Measurements from ENCODE around the gene CD69. TPM values are rescaled to one million over a fixed set of nuclear protein-coding genes. Genes with fewer than 3 reads are reported as not detected.

CD69 gene
- total RNA-seq, 1 experiment from 2014 or later, result not detected

DNA sequence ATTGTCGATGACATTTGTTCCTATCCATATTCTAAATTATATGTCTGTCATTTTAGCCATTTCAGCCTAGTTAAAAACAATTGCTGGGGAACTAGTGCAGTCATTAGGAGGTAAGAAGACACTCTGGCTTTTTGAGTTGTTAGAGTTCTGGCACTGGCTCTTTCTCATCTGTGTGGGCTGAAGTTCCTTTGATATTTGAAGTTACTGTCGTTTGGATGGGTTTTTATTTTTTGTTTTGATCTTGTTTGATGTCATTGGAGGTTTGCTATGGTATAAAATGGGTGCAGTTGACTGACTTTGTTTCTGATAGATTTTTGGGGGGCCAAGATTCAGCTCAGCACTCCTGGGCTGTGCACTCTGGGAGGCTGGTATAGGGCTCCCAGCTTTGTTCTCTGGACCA, 20.7 kb upstream of the CD69 start:
- DNase-seq (ENCODE audit: low spot score), result no peak

GRCh38 chr12:9779209-9779608, 18.5 kb upstream of the CD69 start:
- DNase-seq (ENCODE audit: low spot score), result no peak

- no peak for DNase-seq (ENCODE audit: low spot score)
These were observed 16.1 kb upstream of the CD69 start for GRCh38 chr12:9776781-9777180.

DNA sequence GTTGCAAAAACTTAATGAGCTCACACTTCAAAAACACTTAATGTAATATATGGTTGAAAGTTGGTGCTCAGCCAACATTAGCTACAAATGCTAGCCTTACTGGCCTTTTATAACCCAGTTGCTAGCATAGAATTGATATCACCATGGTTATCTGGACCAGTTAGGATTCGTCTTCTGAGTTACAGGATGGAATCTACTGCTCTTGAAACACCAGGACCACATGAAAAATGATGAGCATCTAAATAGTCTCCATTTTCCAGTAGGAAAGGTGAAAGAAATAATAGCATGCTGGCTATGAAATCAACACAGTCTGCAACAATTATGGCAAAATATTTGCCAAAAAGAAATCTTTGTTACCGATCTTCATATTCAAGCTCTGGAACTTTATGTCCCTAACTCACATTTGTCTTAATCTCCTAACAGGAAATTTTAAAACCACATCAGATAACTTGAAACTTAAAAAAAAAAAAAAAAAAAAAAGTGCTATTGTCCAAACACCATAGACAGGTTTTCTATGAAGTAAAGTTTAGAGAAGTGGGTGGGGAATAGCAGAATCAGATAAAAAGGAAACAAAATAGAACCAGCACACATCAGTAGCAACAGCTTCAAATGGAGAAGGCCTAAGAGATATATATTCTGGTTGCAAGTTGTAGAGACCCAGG, 12.6 kb upstream of the CD69 start:
- no peak for DNase-seq (ENCODE audit: low spot score)

- no peak for DNase-seq (ENCODE audit: low spot score)
These were observed 2.3 kb upstream of the CD69 start for GRCh38 chr12:9763025-9763424.

DNA sequence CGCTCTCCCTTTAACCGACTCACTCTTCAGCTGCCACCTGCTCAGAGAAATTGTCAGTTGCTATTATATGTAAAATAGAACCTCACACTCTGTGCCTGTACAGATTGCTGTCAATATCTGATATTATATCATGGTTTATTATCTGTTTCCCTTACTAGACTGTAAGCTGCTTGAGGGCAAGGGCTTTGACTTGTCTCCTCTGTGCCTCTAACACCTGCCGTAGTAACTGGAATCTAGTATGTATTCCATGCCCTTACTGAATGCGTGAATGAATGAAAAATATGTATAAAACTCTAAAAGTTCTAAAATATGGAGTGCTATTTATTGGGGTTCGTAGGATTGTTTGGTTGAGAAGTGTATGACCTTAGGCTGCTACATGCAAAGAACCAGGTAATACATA, 1.7 kb upstream of the CD69 start:
- no peak for DNase-seq (ENCODE audit: low spot score)

DNA sequence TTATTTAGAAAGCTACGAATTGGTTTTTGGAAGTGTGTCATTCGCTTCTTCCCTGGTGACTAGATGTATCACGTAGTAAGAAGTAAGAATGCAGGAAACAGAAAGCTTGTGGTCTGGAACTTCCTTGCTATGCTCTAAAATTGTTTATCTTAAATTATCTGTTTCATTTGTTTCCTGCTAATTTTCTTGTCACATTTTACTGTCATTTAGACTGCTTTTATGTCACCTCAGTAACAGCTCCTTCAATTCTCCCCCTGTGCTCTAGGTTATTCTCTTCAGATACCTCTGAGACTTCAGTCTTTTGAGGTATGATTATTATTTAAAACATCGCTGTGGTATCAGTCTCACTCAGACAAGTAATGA, 699 bp upstream of the CD69 start:
- peak; percentile 31 for DNase-seq (ENCODE audit: low spot score)

- no peak for DNase-seq (ENCODE audit: low spot score)
These were observed 581 bp downstream of the CD69 start for GRCh38 chr12:9760120-9760519.

DNA sequence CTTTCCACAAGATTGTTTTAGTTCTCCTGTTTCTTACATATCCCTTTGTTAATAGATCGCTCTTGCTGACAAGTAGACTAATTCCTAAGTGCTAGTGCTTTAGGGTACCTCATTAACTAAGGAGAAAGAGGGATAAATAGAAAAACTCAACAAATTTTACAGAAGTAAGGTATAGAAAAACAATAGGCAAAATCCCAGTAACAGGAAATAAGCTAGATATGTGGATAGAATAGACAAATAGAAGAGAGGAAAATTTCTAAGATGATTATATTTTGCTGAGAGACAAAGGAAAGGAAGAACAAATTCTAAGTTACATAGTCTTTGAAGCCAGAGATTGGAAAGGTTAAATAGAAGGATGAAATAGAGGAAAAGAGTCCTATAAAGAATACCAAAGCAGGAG, 1.0 kb downstream of the CD69 start:
- no peak for DNase-seq (ENCODE audit: low spot score)

DNA sequence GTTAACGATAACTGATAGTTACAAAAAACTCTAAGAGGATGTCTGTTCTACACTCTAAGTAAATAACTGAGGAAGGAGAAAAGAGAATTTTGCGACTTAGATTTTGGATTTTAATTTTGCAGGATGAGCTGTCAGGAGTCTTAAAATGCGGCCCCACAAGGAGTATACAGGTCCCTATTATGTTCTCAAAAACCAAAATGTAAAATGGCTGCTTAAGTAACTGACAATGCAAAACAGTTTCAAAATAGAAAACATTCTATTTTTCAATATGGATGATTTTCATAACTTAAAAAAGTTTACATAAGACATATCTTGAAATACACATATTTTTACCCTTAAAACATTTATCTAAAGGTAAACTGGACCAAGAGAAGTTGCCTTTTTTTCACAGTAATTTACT, 2.6 kb downstream of the CD69 start:
- DNase-seq (ENCODE audit: low spot score), result no peak

DNA sequence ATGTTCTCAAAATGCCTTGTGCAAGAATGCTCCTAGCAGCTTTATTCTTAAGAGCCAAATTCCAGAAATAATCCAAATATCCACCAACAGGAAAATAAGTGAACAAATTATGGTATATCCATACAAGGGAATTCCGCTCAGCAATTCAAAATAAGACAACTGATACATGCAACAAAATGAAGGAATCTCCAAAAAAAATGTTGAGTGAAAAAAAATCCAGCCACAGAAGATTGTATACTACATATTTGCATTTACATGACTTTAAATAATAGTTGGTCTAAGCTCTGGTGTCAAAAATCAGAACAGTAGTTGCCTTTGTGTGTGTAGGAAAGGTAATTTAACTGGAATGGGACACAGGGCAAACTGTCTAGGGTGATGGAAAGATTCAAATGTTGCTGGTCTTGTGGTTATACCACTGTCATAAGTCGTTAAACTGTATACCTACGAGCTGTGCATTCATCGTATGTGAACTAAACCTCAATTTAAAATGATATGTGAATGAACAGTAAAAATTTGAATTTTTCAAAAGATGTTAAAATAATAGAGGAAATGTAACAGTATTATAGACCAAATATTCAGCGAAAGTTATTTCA, 3.2 kb downstream of the CD69 start:
- no peak for DNase-seq (ENCODE audit: low spot score)

GRCh38 chr12:9756706-9757105, 4.0 kb downstream of the CD69 start:
- no peak for DNase-seq (ENCODE audit: low spot score)

- no peak for DNase-seq (ENCODE audit: low spot score)
These were observed 4.5 kb downstream of the CD69 start for GRCh38 chr12:9756170-9756569.

- DNase-seq (ENCODE audit: low spot score), result no peak
These were observed 5.1 kb downstream of the CD69 start for GRCh38 chr12:9755567-9755966.

DNA sequence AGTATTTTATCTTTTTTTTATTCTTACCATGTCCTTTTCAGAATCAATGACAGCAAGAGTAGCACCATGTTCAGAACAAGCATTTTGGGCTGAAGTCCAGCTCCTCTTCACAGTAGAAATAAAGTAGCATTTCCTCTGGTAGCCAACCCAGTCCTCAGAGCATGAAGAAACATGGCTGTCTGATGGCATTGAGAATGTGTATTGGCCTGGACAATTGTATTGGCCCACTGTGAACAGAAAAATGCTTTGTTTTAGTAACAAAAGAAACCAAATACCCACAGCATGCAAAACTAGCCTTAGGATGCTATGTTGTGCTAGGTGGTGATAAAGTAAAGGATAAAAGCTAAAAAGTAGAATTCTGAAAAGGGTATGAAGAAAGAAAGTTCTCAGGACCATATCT, 5.7 kb downstream of the CD69 start:
- DNase-seq (ENCODE audit: low spot score), result no peak

GRCh38 chr12:9754099-9754927, 6.4 kb downstream of the CD69 start:
- DNase-seq (ENCODE audit: low spot score), result no peak

DNA sequence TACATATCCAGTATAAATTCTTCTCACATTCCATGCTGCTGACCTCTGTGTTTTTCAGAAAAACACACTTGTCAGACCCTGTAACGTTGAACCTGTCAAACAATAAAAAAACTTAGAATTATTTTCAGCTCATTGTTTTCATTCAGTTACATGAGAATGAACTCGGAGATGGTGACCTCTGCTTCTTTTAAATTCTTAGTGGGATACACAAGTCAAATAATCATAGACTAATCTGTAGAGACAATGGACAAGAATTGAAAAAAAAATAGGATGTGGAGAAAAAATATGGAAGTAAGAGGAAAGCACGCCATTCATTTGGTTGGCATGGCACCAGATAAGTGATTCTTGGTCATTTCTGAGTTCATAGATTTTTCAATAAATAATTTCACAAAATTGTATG, 7.2 kb downstream of the CD69 start:
- no peak for DNase-seq (ENCODE audit: low spot score)

DNA sequence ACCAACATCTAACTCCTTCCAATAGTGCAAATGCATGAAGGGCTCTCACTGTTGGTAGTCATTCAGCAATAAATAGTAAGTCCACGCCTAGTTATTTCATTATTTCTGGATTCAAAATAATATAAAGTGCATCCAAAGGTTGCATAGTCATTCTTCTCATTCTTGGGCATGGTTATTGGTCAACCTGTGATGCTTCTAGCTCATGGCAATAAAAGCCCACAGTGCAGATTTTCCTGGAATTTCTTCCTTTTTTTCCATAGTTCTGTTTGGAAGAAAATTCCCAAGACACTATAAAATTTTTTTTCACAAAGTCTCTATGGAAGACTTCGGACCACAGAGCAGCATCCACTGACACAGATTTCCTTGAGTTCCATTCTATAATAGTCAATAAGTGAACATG, 7.6 kb downstream of the CD69 start:
- DNase-seq (ENCODE audit: low spot score), result no peak

- no peak for DNase-seq (ENCODE audit: low spot score)
These were observed 8.4 kb downstream of the CD69 start for GRCh38 chr12:9752145-9752933.

DNA sequence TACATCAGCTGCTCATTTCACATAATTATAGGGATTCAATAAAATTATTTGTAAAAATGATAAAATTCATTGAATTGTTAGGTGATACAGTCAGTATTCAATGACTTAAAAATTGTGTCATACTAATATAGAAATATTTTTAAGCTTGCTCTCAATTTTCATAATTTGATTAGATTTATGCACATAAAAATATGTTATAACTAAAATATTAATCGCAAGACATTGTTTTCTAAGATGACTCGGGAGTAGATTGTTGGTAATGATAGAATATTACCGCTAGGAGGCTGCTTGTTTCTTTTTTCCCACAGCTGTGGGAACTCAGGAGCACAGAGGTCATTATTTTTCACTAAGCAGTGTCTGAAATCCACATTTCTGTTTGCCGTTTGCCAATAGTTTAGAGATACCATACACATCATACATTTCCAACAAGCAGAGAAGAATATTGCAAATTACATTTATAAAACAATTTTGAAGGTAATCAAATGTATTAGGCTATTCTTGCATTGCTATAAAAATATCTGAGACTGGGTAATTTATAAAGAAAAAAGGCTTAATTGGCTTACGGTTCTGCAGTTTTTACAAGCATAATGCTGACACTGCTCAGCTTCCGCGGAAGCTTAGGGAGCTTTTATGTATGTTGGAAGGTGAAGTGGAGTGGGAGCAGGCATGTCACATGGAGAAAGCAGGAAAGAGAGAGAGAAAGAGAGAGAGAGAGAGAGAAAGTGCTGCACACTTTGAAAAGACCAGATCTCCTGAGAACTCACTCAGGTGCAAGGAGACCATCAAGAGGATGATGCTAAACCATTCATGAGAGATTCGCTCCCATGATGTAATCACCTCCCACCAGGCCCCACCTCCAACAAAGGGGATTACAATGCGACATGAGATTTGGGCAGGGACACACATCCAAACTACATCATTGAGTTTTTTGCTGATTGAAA, 9.2 kb downstream of the CD69 start:
- DNase-seq (ENCODE audit: low spot score), result peak; percentile 17
